ENCODE data around the gene WNT3A. TPM values are rescaled to one million over a fixed set of nuclear protein-coding genes. Genes with fewer than 3 reads are reported as not detected.

The WNT3A gene
- total RNA-seq, 1 experiment from 2014 or later: 1.0 TPM

- Histone ChIP-seq H3F3A (ENCODE audit: low read length, unreplicated experiment) (no peaks in the 10 kb centered on the region), H3K27me3 (ENCODE audit: low read length) (peaks cover 5% of the 10 kb centered on the region; the same call in 1 of the 2 replicates), H3K36me3 (ENCODE audit: low read depth, low read length) (no peaks in the 10 kb centered on the region), H3K4me2 (ENCODE audit: low read length) (no peak overlapping the region), H3K79me2 (ENCODE audit: low read length) (no peaks in the 10 kb centered on the region), H3K9ac (ENCODE audit: low read length) (no peak overlapping the region), H2AFZ (ENCODE audit: low read length) (no peak overlapping the region), H3K4me1 (ENCODE audit: insufficient read depth, low read length) (no peaks in the 10 kb centered on the region), H3K27ac (ENCODE audit: low read length) (no peak overlapping the region), H4K20me1 (ENCODE audit: low read length) (no peaks in the 10 kb centered on the region), H3K4me3 (ENCODE audit: low read length) (no peak overlapping the region), H3K9me3 (ENCODE audit: low read length) (no peaks in the 10 kb centered on the region), H3K9me2 (replicated peaks; ENCODE audit: low read length) (no peaks in the 10 kb centered on the region)
- no TSS peak for BruUV-seq (replicated peaks)
- intact Hi-C loops (cut with micrococcal nuclease): no loop called here
- TF ChIP-seq CTCF (conservative IDR thresholded peaks at IDR 0.05; ENCODE audit: low read depth, low read length) (no peak), EZH2phosphoT487 (IDR thresholded peaks at IDR 0.05; ENCODE audit: borderline replicate concordance, low read length) (no peak), EZH2 (IDR thresholded peaks at IDR 0.05; ENCODE audit: low read length, unreplicated experiment) (no peak)
- ATAC-seq (no peak), DNase-seq (no peak)
- ChIA-PET CTCF (no interaction called here), POLR2A (ENCODE audit: unreplicated experiment) (no interaction called here)
Measured at GRCh38 chr1:228022571-228023293, 15.9 kb downstream of the WNT3A start.

- no peak overlapping the region for H3K9ac ChIP-seq (ENCODE audit: low read length)
- POLR2A ChIA-PET (ENCODE audit: unreplicated experiment): interaction anchor here (0.5 kb wide), 1 partner anchor 384 kb away, joined by 18 read pairs; no protein-coding TSS in a partner anchor
Measured at GRCh38 chr1:228023294-228023639, 16.5 kb downstream of the WNT3A start.

More at GRCh38 chr1:228023294-228023639, 16.5 kb downstream of the WNT3A start:
- DNase-seq: no peak
- no peak overlapping the region for H2AFZ ChIP-seq (ENCODE audit: low read length)
- H3K4me3 ChIP-seq (ENCODE audit: low read length): no peak overlapping the region
- H3K9me2 ChIP-seq (replicated peaks; ENCODE audit: low read length): no peaks in the 10 kb centered on the region
- H3K79me2 ChIP-seq (ENCODE audit: low read length): no peaks in the 10 kb centered on the region
- H3K27ac ChIP-seq (ENCODE audit: low read length): no peak overlapping the region
- intact Hi-C loops (cut with micrococcal nuclease): no loop called here
- no peaks in the 10 kb centered on the region for H3F3A ChIP-seq (ENCODE audit: low read length, unreplicated experiment)
- ATAC-seq: no peak
- H3K9me3 ChIP-seq (ENCODE audit: low read length): no peaks in the 10 kb centered on the region
- TF ChIP-seq CTCF (conservative IDR thresholded peaks at IDR 0.05; ENCODE audit: low read depth, low read length): no peak
- TF ChIP-seq EZH2phosphoT487 (IDR thresholded peaks at IDR 0.05; ENCODE audit: borderline replicate concordance, low read length): no peak
- no peaks in the 10 kb centered on the region for H3K36me3 ChIP-seq (ENCODE audit: low read depth, low read length)
- peaks cover 5% of the 10 kb centered on the region; the same call in 1 of the 2 replicates for H3K27me3 ChIP-seq (ENCODE audit: low read length)
- H4K20me1 ChIP-seq (ENCODE audit: low read length): no peaks in the 10 kb centered on the region
- BruUV-seq (replicated peaks): no TSS peak
- no peak overlapping the region for H3K4me2 ChIP-seq (ENCODE audit: low read length)
- CTCF ChIA-PET: no interaction called here
- no peaks in the 10 kb centered on the region for H3K4me1 ChIP-seq (ENCODE audit: insufficient read depth, low read length)

Data from PC-3 (cell line).